K562 (cell line): ENCODE results near the gene KISS1R. TPM values are rescaled to one million over a fixed set of nuclear protein-coding genes. Genes with fewer than 3 reads are reported as not detected.

Experiments
- CREBBP ChIP-seq: IDR thresholded peaks from one replicate; pipeline ENCODE4 v1.6.1; 2012; ENCODE audit warnings: low read depth, mild to moderate bottlenecking, control low read depth, inconsistent platforms, low read length
- EWSR1 ChIP-seq: fragments of 450-650 bp; IDR thresholded peaks from 2 replicates; pipeline ENCODE4 v1.6.1; 2018; ENCODE audit warnings: borderline replicate concordance, mild to moderate bottlenecking, low read depth, moderate library complexity; ENCODE audit not compliant: partially characterized antibody
- FOXJ2 ChIP-seq: fragments of 200-800 bp; sonication (Bioruptor generic); IDR thresholded peaks from 2 replicates; pipeline ENCODE4 v1.6.1; 2016; ENCODE audit warnings: missing genetic modification characterization, missing compliant biosample characterization
- FOXM1 ChIP-seq, 2 experiments: fragments of 450-650 bp in 1 of 2; sonication (generic) in 1 of 2; formaldehyde crosslinking in 1 of 2; IDR thresholded peaks; 2 replicates each; pipeline versions ENCODE4 v1.6.1 to v1.9.0; 2017 to 2022; ENCODE audit warnings: low read depth in 2 of 2, mild to moderate bottlenecking in 2 of 2, missing genetic modification reagents in 1 of 2, moderate library complexity in 1 of 2
- FUS ChIP-seq: fragments of 200-400 bp; formaldehyde crosslinking; optimal IDR thresholded peaks from 2 replicates; pipeline ENCODE3; 2017; ENCODE audit warnings: low read depth, low read length
- HNRNPH1 ChIP-seq: fragments of 200-400 bp; formaldehyde crosslinking; optimal IDR thresholded peaks from 2 replicates; pipeline ENCODE3; 2017; ENCODE audit warnings: low read depth, mild to moderate bottlenecking, low read length, moderate library complexity
- ILF3 ChIP-seq: fragments of 450-650 bp; IDR thresholded peaks from 2 replicates; pipeline ENCODE4 v1.6.1; 2018; ENCODE audit warnings: antibody characterized with exemption, mild to moderate bottlenecking, moderate library complexity, borderline replicate concordance
- KAT2B ChIP-seq: IDR thresholded peaks from one replicate; pipeline ENCODE4 v1.6.1; 2012; ENCODE audit warnings: low read depth, mild to moderate bottlenecking, control low read depth, inconsistent platforms, low read length, moderate library complexity
- LARP7 ChIP-seq: fragments of 450-650 bp; IDR thresholded peaks from 2 replicates; pipeline ENCODE4 v1.6.1; 2016
- NONO ChIP-seq, 2 experiments: fragments of 200-400 bp in 1 of 2; fragments of 450-650 bp in 1 of 2; formaldehyde crosslinking in 1 of 2; IDR thresholded peaks; 2 replicates each; pipeline ENCODE4 v1.6.1; 2017; ENCODE audit warnings: low read depth in 2 of 2, mild to moderate bottlenecking in 2 of 2, moderate library complexity in 2 of 2, low read length in 1 of 2
- NUFIP1 ChIP-seq: fragments of 450-650 bp; IDR thresholded peaks from 2 replicates; pipeline ENCODE4 v1.6.1; 2018; ENCODE audit not compliant: partially characterized antibody
- RBBP5 ChIP-seq: fragments of 200-600 bp; sonication (generic); IDR thresholded peaks from 2 replicates; pipeline ENCODE4 v1.6.1; 2012; ENCODE audit warnings: borderline replicate concordance, mild to moderate bottlenecking, low read length, control low read depth, inconsistent platforms; ENCODE audit not compliant: insufficient read depth, poor library complexity, severe bottlenecking
- RBM22 ChIP-seq: fragments of 200-400 bp; formaldehyde crosslinking; IDR thresholded peaks from 2 replicates; pipeline ENCODE4 v1.6.1; 2018; ENCODE audit warnings: low read length, low read depth; ENCODE audit not compliant: poor library complexity, severe bottlenecking
- SNIP1 ChIP-seq: fragments of 450-650 bp; IDR thresholded peaks from 2 replicates; pipeline ENCODE4 v1.7.1; 2017; ENCODE audit warnings: low read depth, mild to moderate bottlenecking
- SREBF2 ChIP-seq: sonication (generic); formaldehyde crosslinking; IDR thresholded peaks from 2 replicates; pipeline ENCODE4 v1.4.0; 2020; ENCODE audit warnings: mild to moderate bottlenecking, missing genetic modification reagents
- SRF ChIP-seq, 2 experiments: fragments of 250-450, 450-650 bp in 1 of 2; sonication (Bioruptor Pico) in 1 of 2; sonication (generic) in 1 of 2; formaldehyde crosslinking; IDR thresholded peaks; 2 replicates each; pipeline versions ENCODE4 v1.5.0 to v1.5.1; 2020 to 2022; ENCODE audit warnings: mild to moderate bottlenecking in 1 of 2, missing genetic modification reagents in 1 of 2
- STAT5A ChIP-seq: IDR thresholded peaks from 2 replicates; pipeline ENCODE4 v1.6.1; 2012; ENCODE audit warnings: low read length, inconsistent platforms, borderline replicate concordance
- TAL1 ChIP-seq: fragments of 450-650 bp; IDR thresholded peaks from 2 replicates; pipeline ENCODE4 v1.6.1; 2016; ENCODE audit warnings: mild to moderate bottlenecking
- TARDBP ChIP-seq: fragments of 450-650 bp; IDR thresholded peaks from 2 replicates; pipeline ENCODE4 v1.6.1; 2016
- TOE1 ChIP-seq, 2 experiments: fragments of 450-650 bp in 1 of 2; sonication (generic) in 1 of 2; formaldehyde crosslinking in 1 of 2; IDR thresholded peaks; 2 replicates each; pipeline versions ENCODE4 v1.7.1 to v1.8.0; 2016 to 2022; ENCODE audit warnings: borderline replicate concordance in 2 of 2, mild to moderate bottlenecking in 2 of 2, antibody characterized with exemption in 1 of 2, inconsistent platforms in 1 of 2, low read depth in 1 of 2, missing genetic modification reagents in 1 of 2, moderate library complexity in 1 of 2
- ZNF121 ChIP-seq: sonication (generic); formaldehyde crosslinking; conservative IDR thresholded peaks from 2 replicates; pipeline ENCODE4 v1.8.0; 2022; ENCODE audit warnings: missing genetic modification reagents
- polyA plus RNA-seq, 8 experiments: library from polyadenylated mRNA; depleted of rRNA in 4 of 8; stranded (reverse) in 5 of 8; unstranded in 3 of 8; fragments of >200 nt; fragmentation: Nextera tagmentation in 2 of 8; fragmentation: Illumina TruSeq in 1 of 8; extraction: Ambion mirVana in 2 of 8; extraction: Trizol in 1 of 8; gene quantifications; 2 replicates each; pipeline versions ENCODE4 v1.2.1 to v1.2.3, GENCODE V29; 2011 to 2014; ENCODE audit warnings: inconsistent platforms in 1 of 8, missing spikeins in 1 of 8
- total RNA-seq, 7 experiments: library from RNA; depleted of rRNA in 6 of 7; stranded (reverse); fragments of >200 nt in 6 of 7; fragmentation: Illumina TruSeq in 2 of 7; extraction: Trizol in 2 of 7; gene quantifications; 2 replicates each; pipeline versions ENCODE4 v1.2.1 to v1.2.3, GENCODE V29; 2011 to 2021; ENCODE audit warnings: low replicate concordance in 1 of 7
- TF ChIP-seq, protein P1 (sequence below): fragments of 250-450 bp; sonication (Bioruptor Pico); IDR thresholded peaks from 2 replicates; pipeline ENCODE4 v1.5.0; 2021
- TF ChIP-seq, protein P2 (sequence below): fragments of 250-450 bp; sonication (Bioruptor Pico); IDR thresholded peaks from 2 replicates; pipeline ENCODE4 v1.8.0; 2022; ENCODE audit warnings: moderate library complexity, mild to moderate bottlenecking, inconsistent platforms
- TF ChIP-seq, protein P3 (sequence below): sonication (generic); formaldehyde crosslinking; IDR thresholded peaks from 2 replicates; pipeline ENCODE4 v1.8.0; 2022; ENCODE audit warnings: mild to moderate bottlenecking, missing genetic modification reagents

The KISS1R gene
- total and polyA plus RNA-seq, 9 of the 15 experiments (the other 6 are each of a cell fraction or from before 2014, with no cell fraction given) = 0.37 to 39.4 (median 2.0) TPM

DNA sequence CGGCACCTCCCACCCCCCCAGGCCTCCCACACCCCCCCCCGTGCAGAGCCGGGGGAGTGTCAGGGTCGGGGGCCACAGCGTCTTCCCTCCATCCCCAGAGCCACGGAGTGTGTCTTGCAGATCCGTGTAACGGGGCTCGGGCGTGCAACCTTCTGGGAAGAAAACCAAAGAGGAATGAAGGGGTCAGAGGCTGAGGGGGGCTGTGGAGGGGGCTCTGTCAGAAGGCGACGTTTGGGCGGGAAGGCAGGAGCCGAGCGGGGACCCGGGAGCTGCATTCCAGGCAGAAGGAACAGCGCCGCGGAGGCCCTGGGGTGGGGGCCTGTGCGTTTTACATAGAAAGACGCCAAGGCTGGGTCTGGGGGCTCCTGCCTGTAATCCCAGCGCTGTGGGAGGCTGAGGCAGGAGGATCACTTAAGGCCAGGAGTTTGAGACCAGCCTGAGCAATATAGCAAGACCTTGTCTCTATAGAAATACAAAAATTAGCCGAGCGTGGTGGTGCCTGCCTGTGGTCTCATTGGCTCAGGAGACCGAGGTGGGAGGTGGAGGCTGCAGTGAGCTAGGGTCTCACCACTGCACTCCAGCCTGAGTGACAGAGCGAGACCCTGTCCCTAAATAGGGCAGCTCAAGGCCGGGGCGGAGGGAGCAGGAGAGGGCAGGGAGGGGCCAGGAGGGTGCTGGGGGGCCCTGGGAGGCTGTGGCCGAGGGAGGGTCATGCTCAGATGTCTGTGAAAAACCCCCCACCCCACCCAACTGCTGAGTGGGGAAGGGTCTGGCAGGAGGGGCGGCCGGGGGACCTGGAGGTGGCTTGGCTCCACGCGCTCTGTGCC is 36.5 kb downstream of the KISS1R start (continued):
- no peak for TF ChIP-seq KAT2B
- TF ChIP-seq, protein P1, sequence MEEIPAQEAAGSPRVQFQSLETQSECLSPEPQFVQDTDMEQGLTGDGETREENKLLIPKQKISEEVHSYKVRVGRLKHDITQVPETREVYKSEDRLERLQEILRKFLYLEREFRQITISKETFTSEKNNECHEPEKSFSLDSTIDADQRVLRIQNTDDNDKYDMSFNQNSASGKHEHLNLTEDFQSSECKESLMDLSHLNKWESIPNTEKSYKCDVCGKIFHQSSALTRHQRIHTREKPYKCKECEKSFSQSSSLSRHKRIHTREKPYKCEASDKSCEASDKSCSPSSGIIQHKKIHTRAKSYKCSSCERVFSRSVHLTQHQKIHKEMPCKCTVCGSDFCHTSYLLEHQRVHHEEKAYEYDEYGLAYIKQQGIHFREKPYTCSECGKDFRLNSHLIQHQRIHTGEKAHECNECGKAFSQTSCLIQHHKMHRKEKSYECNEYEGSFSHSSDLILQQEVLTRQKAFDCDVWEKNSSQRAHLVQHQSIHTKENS = no peak
- no peak for TF ChIP-seq NUFIP1
- no peak for TF ChIP-seq TAL1
- no peak for TF ChIP-seq NONO (IDR thresholded peaks at IDR 0.05; ENCODE audit: low read depth in 2 of 2, low read length in 1 of 2)
- no peak for TF ChIP-seq LARP7
- TF ChIP-seq FOXJ2 (tag) = no peak
- peak; percentile 58 for TF ChIP-seq RBM22
- TF ChIP-seq RBBP5 = peak; percentile 43
- TF ChIP-seq SREBF2 (CRISPR knock-in tag) = no peak
- no peak for TF ChIP-seq FOXM1 (IDR thresholded peaks at IDR 0.05; ENCODE audit: low read depth)
- TF ChIP-seq FOXM1 (CRISPR knock-in tag; IDR thresholded peaks at IDR 0.05; ENCODE audit: low read depth) = no peak
- TF ChIP-seq TARDBP = no peak
- TF ChIP-seq, protein P2, sequence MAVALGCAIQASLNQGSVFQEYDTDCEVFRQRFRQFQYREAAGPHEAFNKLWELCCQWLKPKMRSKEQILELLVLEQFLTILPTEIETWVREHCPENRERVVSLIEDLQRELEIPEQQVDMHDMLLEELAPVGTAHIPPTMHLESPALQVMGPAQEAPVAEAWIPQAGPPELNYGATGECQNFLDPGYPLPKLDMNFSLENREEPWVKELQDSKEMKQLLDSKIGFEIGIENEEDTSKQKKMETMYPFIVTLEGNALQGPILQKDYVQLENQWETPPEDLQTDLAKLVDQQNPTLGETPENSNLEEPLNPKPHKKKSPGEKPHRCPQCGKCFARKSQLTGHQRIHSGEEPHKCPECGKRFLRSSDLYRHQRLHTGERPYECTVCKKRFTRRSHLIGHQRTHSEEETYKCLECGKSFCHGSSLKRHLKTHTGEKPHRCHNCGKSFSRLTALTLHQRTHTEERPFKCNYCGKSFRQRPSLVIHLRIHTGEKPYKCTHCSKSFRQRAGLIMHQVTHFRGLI = no peak
- TF ChIP-seq SRF (CRISPR knock-in tag; IDR thresholded peaks at IDR 0.05) = no peak
- TF ChIP-seq SNIP1 = no peak
- no peak for TF ChIP-seq CREBBP
- TF ChIP-seq STAT5A = no peak
- TF ChIP-seq, protein P3, sequence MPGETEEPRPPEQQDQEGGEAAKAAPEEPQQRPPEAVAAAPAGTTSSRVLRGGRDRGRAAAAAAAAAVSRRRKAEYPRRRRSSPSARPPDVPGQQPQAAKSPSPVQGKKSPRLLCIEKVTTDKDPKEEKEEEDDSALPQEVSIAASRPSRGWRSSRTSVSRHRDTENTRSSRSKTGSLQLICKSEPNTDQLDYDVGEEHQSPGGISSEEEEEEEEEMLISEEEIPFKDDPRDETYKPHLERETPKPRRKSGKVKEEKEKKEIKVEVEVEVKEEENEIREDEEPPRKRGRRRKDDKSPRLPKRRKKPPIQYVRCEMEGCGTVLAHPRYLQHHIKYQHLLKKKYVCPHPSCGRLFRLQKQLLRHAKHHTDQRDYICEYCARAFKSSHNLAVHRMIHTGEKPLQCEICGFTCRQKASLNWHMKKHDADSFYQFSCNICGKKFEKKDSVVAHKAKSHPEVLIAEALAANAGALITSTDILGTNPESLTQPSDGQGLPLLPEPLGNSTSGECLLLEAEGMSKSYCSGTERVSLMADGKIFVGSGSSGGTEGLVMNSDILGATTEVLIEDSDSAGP (CRISPR knock-in tag) = no peak
- no peak for TF ChIP-seq ZNF121 (CRISPR knock-in tag)
- no peak for TF ChIP-seq HNRNPH1
- no peak for TF ChIP-seq TOE1 (IDR thresholded peaks at IDR 0.05; ENCODE audit: borderline replicate concordance)
- no peak for TF ChIP-seq TOE1 (CRISPR knock-in tag; IDR thresholded peaks at IDR 0.05; ENCODE audit: borderline replicate concordance, low read depth)
- no peak for TF ChIP-seq FUS
- no peak for TF ChIP-seq ILF3
- no peak for TF ChIP-seq EWSR1
